ENCODE data around the gene DMRTC2. TPM values are rescaled to one million over a fixed set of nuclear protein-coding genes. Genes with fewer than 3 reads are reported as not detected.

DMRTC2 gene
- total and polyA plus RNA-seq, 9 of the 15 experiments (the other 6 are each of a cell fraction or from before 2014, with no cell fraction given) = 0.03 TPM; not detected in 8

DNA sequence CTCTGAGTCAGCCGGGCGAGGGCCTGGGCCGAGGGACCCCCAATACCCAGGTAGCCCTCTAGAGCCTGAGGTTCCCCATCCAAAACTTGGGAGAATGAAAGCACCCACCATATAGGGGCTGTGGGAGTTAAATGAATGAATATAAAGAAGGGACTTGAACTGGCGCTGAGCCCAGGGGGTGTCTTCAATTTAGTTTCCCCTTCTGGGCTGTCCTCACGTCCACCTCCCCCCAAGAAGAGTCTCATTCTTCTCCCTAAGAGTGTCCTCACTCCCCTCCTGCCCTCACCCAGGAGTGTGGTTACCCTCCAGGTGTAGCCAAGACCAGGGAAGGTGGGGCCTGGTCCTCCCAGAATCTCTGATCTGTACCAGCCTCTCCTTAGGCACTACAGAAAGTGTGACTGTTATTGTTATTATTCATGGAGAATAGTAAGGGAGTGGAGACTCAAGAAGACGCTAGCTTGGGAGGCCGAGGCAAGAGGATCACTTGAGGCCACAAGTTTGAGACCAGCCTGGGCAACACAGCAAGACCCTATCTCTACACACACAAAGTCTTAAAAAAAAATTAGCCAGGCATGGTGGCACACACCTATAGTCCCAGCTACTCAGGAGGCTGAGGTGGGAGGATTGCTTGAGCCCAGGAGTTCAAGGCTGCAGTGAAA lies 35.0 kb downstream of the DMRTC2 start (continued):
- peak; percentile 42; the same call in 1 of the 2 replicates for TF ChIP-seq ZNF121 (CRISPR knock-in tag; conservative IDR thresholded peaks at IDR 0.05)
- no peak for TF ChIP-seq ETS2 (tag; IDR thresholded peaks at IDR 0.05; ENCODE audit: borderline replicate concordance, poor library complexity, severe bottlenecking)
- no peak for TF ChIP-seq NFRKB (IDR thresholded peaks at IDR 0.05; ENCODE audit: low read depth)
- TF ChIP-seq, protein P1, sequence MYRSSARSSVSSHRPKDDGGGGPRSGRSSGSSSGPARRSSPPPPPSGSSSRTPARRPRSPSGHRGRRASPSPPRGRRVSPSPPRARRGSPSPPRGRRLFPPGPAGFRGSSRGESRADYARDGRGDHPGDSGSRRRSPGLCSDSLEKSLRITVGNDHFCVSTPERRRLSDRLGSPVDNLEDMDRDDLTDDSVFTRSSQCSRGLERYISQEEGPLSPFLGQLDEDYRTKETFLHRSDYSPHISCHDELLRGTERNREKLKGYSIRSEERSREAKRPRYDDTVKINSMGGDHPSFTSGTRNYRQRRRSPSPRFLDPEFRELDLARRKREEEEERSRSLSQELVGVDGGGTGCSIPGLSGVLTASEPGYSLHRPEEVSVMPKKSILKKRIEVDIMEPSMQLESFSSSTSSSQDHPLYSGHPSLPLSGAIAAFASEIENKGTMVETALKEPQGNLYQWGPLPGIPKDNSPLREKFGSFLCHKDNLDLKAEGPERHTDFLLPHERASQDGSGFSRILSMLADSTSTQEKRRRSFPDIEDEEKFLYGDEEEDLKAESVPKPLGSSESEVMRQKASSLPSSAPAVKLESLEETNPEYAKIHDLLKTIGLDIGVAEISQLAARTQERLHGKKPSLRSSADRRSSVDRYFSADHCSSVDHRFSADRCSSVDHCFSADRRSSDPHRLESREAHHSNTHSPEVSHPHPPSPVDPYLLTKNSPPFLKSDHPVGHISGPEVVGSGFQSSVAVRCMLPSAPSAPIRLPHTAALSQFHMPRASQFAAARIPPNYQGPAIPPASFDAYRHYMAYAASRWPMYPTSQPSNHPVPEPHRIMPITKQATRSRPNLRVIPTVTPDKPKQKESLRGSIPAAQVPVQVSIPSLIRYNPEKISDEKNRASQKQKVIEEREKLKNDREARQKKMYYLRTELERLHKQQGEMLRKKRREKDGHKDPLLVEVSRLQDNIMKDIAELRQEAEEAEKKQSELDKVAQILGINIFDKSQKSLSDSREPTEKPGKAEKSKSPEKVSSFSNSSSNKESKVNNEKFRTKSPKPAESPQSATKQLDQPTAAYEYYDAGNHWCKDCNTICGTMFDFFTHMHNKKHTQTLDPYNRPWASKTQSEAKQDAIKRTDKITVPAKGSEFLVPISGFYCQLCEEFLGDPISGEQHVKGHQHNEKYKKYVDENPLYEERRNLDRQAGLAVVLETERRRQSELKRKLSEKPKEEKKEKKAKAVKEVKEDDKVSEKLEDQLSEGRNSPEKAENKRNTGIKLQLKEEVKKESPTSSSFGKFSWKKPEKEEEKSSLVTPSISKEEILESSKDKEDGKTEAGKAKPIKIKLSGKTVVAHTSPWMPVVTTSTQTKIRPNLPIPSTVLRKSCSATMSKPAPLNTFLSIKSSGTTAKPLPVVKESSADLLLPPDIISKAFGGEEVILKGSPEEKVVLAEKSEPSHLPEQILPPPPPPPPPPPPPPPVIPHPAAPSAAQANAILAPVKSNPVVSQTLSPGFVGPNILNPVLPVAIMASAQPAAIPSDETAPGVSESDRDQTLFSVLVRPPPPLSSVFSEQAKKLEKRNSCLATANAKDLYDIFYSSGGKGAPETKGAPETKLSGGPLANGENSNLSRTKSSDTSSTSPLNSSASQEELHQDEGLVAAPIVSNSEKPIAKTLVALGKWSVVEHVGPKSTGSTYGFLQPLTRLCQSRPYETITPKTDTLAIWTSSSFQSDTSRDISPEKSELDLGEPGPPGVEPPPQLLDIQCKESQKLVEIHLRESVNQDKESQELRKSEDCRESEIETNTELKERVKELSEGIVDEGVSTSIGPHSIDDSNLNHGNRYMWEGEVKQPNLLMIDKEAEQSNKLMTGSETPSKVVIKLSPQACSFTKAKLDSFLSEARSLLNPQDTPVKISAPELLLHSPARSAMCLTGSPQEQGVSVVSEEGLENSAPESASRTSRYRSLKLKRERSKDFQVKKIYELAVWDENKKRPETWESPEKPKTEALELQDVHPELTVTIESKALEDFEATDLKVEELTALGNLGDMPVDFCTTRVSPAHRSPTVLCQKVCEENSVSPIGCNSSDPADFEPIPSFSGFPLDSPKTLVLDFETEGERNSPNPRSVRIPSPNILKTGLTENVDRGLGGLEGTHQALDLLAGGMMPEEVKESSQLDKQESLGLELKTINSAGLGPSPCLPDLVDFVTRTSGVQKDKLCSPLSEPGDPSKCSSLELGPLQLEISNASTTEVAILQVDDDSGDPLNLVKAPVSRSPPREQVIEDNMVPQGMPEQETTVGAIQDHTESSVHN (IDR thresholded peaks at IDR 0.05; ENCODE audit: borderline replicate concordance in 1 of 2, low read depth in 1 of 2) = no peak
- TF ChIP-seq BCOR (IDR thresholded peaks at IDR 0.05) = 0 out of 2 replicates have a peak, but pooled peaks have one; percentile 21
- no peak for TF ChIP-seq DIDO1 (tag; IDR thresholded peaks at IDR 0.05; ENCODE audit: low read depth)
- TF ChIP-seq ZNF77 (CRISPR knock-in tag; IDR thresholded peaks at IDR 0.05) = no peak
